ENCODE data around the gene GNLY.
A peak's percentile ranks its signal among the peaks of the same experiment; 100 is the strongest.
"Not testable (repeated sequence)": the region's sequence is repeated elsewhere in the genome, so short reads cannot be mapped to it uniquely, and the experiment has no call there.

GNLY gene

GRCh38 chr2:85663594-85664565 is 30.3 kb upstream of the GNLY start:
- DNase-seq (ENCODE audit: low read depth in 1 of 2, low spot score in 1 of 2), result no peak

DNA sequence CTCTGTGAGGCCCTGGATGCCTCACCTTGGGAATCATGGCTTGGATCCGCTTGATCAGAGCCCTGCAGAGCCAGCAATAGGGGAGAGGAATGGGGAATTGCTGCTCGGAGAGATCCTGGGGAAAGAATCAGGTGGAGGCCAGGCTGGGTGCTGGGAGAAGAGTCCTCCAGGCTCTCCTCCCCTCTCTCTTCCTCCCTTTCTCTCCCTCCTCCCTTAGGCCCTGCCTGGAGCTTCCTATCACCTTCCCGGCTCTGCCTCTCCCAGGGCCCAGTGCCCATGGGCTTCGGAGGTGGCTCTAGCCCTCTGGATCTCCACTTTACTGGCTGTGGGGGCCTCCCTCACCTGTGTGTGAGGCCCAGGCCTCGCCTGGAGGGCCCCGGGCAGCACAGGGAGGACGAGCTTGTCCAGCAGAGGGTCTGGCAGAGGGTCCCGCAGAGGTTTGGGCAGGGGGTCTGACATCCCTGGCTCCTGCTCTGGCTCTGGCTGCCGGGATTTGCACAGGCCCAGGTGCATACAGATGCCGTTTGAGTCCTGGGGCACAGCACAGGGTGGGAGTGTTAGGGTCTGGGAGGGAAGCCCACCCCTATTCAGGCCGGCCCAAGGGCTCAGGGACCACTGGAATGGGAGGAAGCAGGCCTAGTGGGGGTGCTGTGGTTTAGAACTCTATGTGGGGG is 28.8 kb upstream of the GNLY start:
- no peak for DNase-seq (ENCODE audit: low read depth in 1 of 2, low spot score in 1 of 2)

GRCh38 chr2:85666016-85666415 is 28.1 kb upstream of the GNLY start:
- no peak for DNase-seq (ENCODE audit: low read depth in 1 of 2, low spot score in 1 of 2)

DNA sequence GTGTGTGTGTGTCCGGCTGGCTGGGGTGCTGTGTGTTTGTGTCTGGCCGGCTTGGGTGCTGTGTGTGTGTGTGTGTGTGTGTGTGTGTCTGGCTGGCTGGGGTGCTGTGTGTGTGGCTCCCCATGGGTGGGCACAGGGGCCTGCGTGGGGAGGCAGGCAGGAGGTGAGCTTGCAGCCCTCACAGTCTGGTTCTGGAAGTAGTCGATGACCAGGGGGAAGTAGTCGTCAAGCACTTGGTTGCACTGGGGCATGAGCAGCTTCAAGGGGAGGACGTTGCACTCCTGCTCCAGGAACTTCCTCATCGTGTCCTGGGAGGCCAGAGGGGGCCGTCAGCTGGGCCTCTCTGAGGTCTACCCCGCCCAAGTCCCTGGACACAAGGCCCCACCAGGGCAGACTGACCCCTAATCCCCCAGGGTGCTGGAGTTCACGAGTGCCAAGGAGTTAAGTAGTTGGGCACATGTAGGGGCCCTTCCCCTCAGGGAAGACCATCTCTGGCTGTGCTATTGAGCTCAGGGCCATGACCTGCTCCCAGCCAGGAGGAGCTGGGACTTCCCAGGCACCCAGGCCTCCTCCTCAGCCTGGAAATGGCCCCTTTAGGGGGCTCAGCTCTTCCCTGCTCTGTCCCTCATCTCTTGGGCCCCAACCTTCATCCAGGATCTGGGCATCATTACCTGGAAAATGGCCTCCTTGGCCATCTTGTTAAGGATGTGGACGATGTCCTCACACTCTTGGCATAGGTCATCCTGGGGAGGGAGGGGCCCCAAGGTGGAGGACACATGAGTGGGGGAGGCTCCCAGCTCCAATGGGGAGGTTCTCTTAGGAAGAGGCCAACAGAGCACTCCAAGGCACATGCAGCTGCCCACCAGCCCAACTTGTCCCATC is 27.5 kb upstream of the GNLY start:
- DNase-seq (ENCODE audit: low read depth in 1 of 2, low spot score in 1 of 2), result no peak

- no peak for DNase-seq (ENCODE audit: low read depth in 1 of 2, low spot score in 1 of 2)
These were observed 26.6 kb upstream of the GNLY start for GRCh38 chr2:85667561-85668008.

GRCh38 chr2:85668009-85668856 is 25.9 kb upstream of the GNLY start, which contains the start of gene SFTPB:
Gene SFTPB (minus strand): TSS chr2:85668199. CDS start chr2:85668183, 16 bp downstream.
- no peak for DNase-seq (ENCODE audit: low read depth in 1 of 2, low spot score in 1 of 2)

- no peak for DNase-seq (ENCODE audit: low read depth in 1 of 2, low spot score in 1 of 2)
These were observed 25.4 kb upstream of the GNLY start for GRCh38 chr2:85668857-85669142.

DNA sequence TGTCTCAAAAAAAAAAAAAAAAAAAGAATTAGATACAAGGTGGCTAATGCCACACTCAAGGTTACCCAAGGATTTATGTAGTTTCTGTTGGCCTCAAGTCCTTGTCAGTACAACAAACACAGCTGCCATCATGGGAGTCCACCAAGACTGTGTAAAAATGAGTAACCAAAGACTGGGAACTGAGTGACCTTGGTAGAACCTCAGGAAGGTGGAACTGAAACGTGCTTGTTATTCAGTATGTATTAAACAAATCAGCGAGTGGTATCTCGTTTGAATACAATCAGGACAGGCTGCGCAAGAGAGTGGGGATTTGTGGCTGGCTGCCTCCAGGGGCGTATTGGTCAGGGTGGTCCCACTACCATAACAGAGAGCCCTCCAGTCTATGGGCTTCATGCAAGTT is 24.6 kb upstream of the GNLY start:
- DNase-seq (ENCODE audit: low read depth in 1 of 2, low spot score in 1 of 2), result no peak

DNA sequence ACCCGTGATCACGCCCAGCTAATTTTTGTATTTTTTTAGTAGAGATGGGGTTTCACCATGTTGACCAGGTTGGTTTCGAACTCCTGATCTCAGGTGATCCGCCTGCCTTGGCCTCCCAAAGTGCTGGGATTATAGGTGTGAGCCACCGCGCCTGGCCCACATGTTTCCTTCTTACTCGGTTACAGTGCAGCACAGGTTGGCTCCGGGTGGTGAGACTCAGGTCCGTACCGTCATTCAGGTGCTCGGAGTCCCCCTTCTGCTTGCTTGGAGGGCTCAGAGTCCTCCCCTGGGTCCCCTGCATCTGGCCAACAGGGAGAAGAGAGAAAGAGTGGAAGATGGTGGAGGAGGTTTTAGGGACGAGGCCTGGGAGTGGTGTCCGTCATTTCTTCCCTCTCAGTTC is 23.7 kb upstream of the GNLY start:
- not testable (repeated sequence) for DNase-seq (ENCODE audit: low read depth in 1 of 2, low spot score in 1 of 2)

DNA sequence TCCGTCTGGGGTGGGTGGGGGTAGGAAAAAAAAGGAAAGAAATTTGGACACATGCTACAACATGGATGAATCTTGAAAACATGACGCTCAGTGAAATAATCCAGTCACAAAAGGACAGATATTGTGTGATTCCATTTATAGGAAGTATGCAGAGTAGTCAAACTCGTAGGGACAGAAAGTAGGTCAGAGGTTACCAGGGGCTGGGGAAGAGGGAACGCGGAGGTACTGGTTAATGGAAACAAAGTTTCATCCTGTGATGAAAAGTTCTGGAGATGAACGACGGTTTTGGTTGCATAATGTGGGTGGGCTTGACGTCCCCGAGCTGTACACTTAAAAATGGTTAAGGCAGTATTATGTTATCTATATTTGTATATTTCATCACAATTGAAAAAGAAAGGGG is 21.7 kb upstream of the GNLY start:
- DNase-seq (ENCODE audit: low read depth in 1 of 2, low spot score in 1 of 2), result no peak

GRCh38 chr2:85673716-85674375 is 20.3 kb upstream of the GNLY start:
- no peak for DNase-seq (ENCODE audit: low read depth in 1 of 2, low spot score in 1 of 2)

- DNase-seq (ENCODE audit: low read depth in 1 of 2, low spot score in 1 of 2), result no peak
These were observed 19.7 kb upstream of the GNLY start for GRCh38 chr2:85674417-85674816.

GRCh38 chr2:85675427-85675826 is 18.7 kb upstream of the GNLY start:
- DNase-seq (ENCODE audit: low read depth in 1 of 2, low spot score in 1 of 2), result no peak

DNA sequence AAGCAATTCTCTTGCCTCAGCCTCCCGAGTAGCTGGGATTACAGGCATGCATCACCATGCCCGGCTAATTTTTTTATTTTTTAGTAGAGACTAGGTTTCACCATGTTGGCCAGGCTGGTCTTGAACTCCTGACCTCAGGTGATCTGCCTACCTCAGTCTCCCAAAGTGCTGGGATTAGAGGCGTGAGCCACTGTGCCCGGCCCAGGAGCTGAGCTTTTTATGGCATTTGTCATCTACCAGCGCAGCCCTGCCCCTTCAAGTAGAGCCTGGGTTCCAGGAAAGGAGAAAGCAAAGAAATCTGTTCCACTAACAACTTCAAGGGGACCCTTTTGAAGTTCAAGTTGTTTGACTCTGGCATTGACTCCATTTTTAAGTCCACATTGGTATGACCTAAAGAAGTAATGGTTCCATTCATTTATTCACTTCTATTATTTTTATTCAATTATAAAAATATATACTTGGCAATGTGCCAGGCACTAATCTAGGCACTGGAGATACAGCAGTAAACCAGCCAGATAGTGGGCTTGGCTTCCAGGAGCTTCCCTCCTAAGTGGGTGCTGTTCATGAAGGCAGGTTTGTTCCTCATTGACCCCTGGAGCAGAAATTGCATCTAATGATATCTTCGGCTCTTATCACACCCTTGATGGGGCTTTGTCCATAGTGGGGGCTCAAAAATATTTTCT is 18.2 kb upstream of the GNLY start:
- DNase-seq (ENCODE audit: low read depth in 1 of 2, low spot score in 1 of 2), result no peak

- no peak for DNase-seq (ENCODE audit: low read depth in 1 of 2, low spot score in 1 of 2)
These were observed 15.8 kb upstream of the GNLY start for GRCh38 chr2:85678377-85678776.

DNA sequence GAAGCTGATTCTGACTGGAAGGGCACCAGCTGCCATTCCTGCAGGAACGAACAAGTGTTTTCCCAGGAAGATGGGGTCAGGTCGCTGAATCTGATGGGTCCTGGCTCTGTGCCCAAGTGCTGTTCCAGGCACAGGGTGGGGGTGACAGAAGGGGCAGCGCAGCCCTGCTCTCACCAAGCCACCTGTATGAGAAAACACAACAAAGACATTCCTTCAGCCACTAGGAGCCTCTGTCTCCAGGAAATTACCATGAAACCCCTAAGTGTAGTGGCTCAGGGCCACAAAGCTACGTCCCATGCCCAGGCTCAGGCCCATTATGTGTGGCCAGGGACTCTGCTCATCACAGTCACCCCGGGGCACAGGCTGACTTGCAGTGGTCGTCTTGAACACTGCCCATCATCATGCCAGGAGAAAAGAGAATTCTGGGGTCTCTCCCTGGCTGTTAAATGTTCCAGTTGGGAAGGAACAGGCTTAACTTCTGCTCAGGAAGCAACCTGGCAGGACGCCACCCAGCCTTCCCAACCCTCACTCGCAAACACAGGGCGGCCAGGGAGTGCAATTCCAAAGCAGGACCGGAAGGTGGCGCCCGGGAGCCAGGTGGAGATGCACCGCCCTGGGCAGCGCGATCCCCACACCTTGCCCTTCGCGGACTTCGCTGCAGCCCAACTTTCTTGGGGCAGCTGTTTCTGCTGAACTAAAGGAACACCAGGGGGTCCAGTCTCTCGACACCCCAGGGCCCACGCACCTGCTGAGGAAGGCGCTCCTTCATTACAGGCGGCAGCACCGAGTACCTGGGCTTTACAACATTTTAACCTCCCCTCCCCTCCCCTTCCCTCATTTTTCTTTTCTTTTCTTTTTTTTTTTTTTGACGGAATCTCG is 15.1 kb upstream of the GNLY start:
- peak; percentile 48 to 64 for DNase-seq (ENCODE audit: low read depth in 1 of 2, low spot score in 1 of 2)

GRCh38 chr2:85680707-85681371 is 13.3 kb upstream of the GNLY start:
- no peak for DNase-seq (ENCODE audit: low read depth in 1 of 2, low spot score in 1 of 2)

DNA sequence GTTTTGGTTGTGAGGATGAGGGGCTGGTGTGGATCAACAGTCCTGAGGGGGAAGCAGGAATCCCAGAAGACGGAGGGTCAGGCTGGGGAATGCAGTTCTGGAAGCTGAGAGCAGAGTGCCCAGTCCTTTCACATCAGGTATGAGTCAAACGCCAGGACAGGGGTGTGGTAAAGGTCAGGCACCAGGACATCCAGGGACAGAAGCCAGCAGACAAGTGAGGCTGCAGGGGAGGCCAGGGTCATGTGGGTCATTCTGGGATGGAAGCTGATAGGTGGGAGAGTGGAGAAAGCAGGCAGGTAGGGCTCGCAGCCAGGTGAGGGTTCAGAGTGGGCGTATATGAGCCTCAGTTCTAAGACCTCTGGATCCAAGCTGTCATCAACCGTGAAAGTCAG is 12.8 kb upstream of the GNLY start:
- no peak for DNase-seq (ENCODE audit: low read depth in 1 of 2, low spot score in 1 of 2)

Data from stimulated activated CD4-positive, alpha-beta T cell treated with anti-CD3 and anti-CD28 coated beads, Interleukin-15, amount 100 ng/mL, for 1 hour (primary cell).